ENCODE results near the gene CDPF1. TPM values are rescaled to one million over a fixed set of nuclear protein-coding genes. Genes with fewer than 3 reads are reported as not detected.
"Not testable (repeated sequence)": the region's sequence is repeated elsewhere in the genome, so short reads cannot be mapped to it uniquely, and the experiment has no call there.

The CDPF1 gene
- polyA plus RNA-seq, 3 donors, result 13.4 to 15.9 (median 14.5) TPM

DNA sequence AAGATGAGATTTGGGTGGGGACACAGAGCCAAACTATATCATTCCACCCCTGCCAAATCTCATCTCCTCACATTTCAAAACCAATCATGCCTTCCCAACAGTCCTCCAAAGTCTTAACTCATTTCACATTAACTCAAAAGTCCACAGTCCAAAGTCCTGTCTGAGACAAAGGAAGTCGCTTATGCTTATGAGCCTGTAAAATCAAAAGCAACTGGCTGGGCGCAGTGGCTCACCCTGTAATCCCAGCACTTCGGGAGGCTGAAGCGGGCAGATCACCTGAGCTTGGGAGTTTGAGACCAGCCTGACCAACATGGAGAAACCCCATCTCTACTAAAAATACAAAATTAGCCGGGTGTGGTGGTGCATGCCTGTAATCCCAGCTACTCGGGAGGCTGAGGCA, 14.4 kb upstream of the CDPF1 start:
- DNase-seq, result not testable (repeated sequence)

DNA sequence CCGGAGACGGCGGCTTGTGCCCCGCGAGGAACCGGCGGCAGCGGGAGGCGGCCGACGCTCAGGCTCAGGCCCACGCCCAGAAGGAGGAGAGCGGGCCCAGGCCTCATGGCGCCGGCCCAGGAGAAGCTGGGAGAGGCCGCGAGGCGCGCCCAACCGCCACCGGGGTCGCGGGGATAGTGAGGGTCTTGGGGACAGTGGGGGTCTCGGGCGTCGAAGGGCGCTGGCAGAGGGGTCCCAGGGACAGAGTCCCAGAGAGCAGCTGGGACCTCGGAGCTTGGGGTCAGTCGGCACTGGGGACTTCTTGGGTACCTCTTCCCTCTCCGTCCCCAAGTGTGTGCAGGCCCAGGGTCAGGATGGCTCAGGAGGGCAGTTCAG, 13.1 kb upstream of the CDPF1 start, which contains the start of gene PKDREJ:
Gene PKDREJ, minus strand, starts transcription at position 128 of the 375 bp plus-strand sequence. Its CDS starts 21 bp downstream, at position 107.
- no peak for DNase-seq

DNA sequence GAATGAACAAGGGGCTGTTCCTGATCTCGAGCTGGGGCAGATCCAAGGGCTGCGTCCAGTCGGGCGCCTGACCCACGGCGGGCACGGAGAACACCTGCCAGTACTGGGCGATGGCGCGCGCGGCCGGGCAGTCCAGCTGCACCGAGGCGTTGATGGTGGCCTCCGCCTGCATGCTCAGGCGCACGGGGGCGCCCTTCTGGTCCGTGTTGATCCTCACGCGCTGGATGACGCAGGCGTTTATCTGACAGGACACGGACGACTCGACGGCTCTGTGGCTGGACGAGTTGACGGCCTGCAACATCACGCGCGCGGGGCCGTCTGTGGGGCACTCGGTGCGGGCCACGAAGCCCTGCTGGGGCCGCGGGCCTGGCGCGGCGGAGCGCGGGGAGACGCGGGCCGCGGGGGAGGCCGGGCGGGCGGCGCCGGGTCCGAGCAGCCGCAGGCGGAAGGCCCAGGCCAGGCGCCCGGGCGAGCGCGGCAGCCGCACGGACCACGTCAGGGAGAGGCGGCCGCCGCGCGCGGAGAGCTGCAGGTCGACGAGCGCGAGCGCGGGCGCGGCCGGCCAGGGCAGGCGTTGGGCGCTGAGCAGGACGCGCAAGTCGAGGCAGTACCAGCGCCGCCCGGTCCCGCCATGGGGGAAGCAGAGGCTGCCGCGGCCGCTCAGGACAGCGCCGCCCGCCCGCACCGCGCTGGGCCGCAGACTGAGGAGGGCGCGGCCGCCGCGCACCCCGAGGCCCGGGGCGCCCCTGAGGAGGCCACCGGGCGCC, 12.5 kb upstream of the CDPF1 start:
- DNase-seq, result peak; percentile 49

DNA sequence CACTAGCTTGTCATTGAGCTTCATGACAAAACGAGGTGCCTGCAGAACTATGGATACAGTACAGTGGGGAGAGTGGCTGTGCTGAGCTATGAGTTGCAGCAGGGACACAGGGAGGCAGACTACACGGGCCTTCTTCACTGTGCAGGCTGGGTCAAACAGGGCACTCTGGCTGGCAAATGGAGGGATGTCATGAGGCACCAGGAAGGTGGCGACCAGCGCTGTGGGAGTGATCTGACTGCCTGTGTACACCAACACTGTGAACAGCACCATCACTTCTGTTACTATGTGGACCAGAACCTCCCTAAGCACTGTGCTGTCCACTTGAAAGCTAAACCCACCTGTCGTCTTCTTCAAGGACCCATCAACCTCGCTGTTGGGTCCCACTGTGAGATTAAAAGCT, 9.9 kb upstream of the CDPF1 start:
- no peak for DNase-seq

DNA sequence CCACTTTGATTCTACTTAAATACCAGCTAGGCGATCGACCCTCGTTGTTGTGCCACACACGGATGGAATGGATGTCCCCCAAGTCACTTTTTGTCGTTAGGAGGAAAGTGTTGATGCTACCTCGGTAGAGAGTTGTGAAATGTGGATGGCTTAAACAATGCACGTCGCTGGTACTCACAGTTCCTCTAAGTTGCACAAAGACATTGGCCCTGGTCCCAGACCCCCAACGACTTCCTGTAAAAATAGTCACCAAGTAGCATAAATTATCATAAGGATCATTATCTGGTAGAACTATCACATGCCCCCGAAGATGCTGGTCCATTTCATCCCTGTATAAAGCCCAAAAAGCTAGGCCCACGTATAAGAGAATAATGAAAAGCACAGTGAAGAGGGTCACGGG, 9.3 kb upstream of the CDPF1 start:
- no peak for DNase-seq

DNA sequence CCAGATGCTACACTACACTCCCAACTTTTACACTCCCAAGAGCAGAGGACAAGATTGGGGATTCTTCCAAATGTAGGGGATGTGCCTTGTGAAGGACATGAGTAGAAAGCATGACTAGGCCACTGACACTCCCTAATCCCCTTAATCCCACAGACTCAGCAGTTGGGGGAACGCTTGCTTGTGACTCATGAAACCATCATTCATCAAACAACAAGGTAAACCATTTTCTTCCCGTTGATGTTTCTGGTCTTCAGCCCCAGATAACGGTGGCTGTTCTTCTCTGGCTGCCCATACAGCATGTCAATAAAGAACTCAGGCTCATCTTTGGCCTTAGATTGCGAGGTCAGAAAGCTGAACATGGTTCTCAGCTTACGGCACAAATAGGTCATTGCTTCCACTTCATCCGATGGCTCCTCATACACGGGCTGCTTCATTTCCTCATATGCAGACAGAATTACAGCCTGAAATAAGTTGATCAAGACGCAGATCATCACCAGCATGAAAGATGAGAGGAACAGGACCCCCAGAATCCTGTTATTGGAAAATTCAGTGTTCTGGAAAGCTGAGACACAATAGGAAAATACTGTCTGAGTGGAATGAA, 6.4 kb upstream of the CDPF1 start:
- DNase-seq, result no peak

DNA sequence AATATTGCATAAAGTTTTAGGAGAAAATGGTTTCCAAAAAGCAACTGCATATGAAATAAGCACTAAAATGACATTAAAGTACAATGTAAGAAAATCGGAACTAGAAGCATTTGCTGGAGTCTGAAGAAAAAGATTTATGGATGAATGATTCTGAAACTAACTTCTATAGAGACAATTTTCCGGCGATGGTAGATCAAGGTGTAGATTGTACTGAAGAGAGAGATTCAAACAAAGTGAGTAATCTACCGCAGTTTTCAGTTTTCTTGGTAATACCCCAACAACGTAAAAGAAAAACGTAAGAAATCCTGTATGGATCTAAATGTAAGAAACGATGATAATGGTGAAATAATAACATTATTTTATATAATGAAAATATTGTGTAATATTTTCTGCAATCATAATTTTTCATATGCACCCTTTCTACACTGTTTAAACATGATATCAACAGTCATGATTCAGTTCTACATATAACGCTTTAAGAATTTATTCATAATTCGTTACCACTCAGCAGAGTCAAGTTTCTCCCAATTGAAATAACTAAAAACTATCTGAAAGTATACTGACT, 1.8 kb upstream of the CDPF1 start:
- no peak for DNase-seq

DNA sequence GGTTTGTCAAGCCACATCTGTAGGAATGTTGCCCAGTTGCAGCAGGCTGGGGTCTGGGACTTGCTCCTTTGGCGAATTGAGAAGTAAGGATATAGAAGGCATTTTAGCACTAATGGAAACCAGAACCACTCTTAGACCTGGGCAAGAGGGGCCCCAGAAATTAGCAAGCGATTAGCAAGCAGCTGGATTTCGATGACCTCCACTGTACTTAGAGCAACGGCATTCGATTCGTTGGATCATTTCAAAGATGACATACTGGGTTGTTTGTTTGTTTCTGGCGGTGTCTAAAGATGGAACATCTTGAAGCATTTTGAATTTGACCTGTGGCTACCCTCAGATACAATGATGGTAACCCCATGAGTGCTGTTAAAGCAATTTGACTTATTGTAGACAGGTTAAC, 1.2 kb upstream of the CDPF1 start:
- DNase-seq, result no peak

DNA sequence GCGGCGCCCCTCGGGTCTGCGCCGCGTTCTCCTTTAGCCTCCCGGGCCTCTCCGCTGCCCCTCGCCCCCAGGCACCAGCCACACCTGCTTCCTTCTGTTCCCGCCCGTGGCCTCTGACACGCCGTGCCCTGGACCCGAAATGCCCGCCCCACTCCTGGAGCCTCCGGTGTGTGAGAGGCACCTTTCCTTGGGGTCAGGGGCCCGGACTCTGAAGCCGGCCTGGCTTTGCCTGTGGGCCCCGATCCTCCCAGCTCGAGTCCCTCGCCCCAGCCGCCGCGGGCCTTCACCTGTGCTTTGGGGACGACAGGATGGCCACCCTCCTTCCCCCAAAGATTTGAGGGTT, 661 bp upstream of the CDPF1 start:
- no peak for DNase-seq

DNA sequence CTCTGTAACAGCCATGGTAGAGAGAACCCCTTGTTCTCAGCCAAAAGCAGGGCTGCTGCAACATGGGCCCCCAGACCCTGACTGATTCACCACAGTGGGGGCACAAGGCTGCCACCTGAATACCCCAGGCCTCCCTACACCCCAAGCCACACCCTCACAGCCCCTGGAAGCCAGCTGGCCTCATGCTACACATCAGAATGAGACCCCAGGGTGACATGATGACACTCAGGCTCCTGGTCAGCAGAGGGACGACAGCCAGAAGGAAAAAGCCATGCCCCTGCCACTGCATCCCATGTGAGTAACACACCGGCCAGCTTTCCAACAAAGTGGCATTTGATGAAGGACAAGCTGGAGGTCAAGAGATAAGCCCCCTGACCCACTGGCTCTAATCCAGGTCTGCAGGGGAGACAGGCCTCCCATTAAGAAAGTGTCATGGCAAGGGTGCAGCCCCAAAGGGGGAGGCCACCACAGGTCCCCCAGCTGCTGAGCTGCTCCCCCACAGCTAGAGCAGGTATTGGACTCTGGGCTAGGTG, 2.6 kb downstream of the CDPF1 start:
- no peak for DNase-seq

DNA sequence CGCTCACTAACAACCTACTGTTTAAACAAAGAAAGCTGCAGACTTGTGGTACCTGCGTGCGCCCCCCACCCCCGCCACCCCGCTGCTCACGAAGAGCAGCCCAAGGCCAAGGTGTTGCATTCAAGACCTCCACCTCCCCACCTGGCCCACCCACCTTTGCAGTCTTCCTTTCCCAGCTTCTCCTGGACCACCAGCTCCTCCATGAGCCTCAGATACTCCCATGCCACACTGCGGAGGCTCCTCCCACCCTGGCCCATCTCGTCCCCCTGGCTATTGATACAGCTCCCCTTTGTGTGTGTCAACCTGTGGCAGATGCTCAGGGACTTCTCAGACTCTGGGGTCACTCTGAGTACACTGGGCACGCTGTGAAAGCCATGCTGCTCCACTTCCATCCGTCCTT, 3.9 kb downstream of the CDPF1 start:
- no peak for DNase-seq

DNA sequence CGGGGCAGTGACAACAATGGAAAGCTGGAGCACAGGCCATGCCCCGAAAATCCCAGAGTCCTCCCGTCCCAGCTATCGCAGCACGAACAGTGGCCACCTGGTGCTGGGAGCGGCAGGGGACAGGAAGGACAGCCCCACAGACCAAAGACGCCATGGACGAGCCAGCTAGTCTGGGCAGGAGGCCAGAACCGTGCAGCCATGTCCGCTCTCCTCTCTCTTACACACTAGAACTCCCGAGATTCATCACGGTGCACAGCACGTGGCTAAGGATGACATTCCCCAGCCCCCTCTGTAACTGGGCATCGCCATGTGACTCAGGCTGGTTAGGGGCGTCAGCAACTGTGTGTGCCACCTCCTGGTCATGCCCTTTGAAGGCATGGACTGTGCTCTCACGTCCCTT, 4.6 kb downstream of the CDPF1 start:
- no peak for DNase-seq

DNA sequence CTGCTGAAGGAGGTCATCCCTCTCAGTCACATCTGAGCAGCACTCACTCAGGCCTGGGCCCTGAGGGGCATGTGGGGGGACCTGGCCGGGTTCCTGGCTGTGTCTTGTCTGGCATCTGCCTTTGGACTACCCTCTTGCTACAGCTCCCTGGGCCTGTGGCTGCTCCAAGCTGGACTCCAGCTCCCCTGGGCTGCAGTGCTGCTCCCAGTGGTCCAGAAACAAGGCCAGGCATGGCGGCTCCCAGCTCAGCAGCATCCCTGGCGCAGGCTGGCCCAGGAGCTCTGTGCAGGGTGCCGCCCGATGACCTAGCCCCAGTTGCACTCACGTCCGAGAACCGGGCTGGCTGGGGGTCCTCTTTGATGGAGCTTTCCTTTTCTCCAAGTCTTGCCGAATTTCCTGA, 5.3 kb downstream of the CDPF1 start:
- DNase-seq, result no peak

DNA sequence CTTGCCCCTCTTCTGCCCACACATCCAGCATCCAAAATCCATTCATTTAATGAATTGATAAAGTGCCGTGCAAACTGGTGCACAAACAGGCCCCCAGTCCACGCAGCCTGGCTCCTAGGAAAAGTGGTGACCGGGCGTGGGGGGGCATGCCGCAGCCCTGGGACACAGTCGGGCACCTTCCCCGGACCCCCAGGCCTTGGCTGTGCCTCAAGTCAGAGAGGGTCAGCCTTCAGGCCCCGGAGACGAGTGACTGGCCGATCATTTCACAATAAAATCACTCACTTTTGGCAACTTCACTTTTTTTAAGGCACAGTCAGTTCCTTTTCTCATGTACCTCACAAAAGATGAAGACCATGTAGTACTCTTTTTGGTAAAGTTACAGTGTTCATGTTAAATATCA, 8.0 kb downstream of the CDPF1 start:
- DNase-seq, result no peak

DNA sequence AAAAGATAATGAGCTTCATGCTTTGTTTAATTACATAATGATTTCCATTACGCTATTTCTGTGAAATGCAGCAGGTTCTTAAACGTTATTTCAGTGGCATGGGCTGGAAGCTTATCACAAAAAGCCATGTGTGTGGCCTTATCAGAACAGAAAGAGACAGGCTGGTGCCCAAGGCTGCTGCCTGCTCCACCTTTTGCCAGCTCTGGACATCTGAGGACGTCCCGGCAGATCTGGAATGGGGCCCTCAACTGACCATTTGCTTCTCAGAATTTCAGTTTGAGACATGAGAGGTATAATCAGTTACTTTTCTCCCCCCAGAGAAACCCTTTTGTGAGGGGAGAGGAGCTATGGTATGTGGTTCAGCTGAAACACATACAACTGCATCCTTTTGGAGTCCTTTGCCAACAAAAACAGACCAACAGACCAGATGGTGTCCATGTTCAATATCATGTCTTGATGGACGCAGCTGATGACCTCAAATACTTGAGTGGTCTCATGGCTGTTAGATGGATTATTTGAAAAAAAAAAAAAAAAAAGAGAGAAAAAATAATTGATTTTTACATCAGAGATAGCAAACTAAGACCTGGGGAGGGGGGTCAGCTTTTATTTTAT, 8.6 kb downstream of the CDPF1 start:
- DNase-seq, result no peak

DNA sequence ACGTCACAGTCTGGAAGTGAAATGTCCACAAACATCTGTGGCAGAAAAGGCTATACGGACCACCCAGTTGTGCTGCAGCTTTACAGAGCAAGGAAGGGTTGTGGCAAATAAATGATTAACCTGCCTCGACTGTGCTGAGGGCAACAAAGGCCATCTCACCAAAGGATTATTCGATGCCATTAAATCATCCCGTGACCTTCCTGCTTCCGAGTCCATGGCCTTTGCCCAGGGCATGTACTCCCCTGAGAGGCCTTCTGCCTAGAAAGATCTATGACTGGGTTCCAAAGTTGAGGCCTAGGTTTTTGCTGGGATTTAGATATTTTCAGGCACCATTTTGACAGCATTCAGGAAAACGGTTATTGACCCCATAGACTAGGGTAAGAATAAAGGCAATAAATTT, 9.2 kb downstream of the CDPF1 start:
- no peak for DNase-seq

DNA sequence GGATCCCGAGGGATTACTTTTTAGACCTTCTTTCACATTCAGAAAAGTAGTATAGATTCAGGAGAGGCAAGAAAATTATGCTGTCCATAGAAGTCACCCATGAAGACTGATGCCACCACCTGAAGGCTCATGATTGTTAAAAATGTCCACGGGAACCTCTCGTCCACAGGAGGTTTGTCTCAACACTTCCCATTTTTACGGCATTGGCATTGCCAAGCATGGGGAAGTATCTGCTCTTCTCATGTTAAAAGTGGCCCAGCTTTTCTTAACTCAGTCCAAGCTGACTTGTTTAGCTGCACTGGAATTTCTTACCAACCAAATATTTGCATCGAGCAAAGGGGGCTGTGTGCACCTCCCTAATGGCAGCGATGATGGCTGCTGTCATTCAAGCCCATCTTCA, 9.6 kb downstream of the CDPF1 start:
- no peak for DNase-seq

DNA sequence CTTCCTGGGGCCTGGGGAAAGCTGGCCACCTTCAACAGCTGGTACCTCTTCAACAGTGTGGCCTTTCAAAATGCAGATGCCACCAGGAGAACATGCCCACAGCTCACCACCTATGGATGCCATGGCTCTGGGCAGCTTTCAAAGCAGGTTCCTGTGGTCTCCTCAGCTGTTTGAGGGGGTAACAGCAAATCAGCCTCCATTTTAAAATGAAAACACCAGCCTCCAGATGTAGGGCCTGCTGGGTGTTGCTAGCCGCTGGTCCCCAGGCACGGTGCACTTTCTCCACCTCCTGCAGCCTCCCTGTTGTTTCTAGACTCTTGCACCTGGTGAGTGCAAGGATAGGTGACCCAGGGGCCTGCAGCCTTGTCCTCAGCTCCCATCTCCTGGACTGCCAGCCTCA, 10.0 kb downstream of the CDPF1 start:
- no peak for DNase-seq

DNA sequence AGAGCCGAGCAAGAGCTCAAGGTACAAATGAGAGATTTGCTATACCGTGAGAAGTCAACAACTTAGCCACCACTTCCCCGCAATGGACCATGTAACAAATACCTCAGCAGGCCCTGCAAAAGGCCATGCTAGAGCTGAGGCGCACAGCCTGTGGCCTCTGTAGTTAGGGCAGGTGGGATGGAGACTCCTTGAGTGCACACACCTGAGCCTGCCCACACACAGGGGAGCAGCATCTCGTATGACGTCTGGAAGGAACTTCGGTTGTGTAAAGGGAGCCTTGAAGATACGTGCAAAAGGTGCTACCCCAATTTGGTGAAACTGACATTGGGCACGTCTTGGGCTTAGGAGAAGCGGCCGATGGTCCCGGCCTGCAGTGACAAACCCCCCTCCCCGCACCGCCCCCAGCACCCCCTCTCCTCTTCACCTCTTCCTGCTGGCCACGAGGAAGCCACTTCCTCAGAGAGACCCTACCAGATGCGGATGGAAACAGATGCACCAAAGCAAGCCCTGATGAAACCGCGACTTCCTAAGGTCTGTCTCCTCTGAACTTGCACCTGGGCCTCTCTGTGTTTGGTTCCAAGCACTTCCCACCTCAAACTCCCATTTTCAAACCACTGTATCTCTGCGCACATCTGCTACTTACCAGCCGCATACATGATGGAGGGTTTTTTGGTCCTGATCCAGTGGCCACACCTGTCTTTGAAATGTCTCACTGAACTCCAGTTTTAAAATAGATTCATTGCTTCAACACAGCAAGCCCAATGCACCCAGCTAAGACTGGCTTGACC, 10.6 kb downstream of the CDPF1 start:
- no peak for DNase-seq

DNA sequence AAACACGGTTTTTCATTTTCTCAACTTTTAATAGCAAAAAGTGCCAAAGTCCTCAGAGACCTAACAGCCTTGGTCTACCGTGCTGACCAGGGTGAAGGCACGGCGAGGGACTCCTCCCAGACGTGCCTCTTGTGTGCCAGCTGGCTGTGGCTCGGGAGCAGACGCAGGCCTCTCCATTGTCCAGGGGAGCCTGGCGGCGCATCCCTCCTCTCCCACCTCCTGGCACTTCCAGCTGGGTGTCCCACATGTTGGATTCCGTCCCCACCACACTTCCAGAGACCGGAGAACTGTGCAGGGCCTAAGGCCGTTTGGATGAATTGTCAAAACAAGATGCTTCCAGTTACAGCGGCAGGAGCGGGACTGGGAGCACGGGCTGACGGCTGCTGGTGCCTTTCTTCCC, 11.6 kb downstream of the CDPF1 start:
- no peak for DNase-seq

DNA sequence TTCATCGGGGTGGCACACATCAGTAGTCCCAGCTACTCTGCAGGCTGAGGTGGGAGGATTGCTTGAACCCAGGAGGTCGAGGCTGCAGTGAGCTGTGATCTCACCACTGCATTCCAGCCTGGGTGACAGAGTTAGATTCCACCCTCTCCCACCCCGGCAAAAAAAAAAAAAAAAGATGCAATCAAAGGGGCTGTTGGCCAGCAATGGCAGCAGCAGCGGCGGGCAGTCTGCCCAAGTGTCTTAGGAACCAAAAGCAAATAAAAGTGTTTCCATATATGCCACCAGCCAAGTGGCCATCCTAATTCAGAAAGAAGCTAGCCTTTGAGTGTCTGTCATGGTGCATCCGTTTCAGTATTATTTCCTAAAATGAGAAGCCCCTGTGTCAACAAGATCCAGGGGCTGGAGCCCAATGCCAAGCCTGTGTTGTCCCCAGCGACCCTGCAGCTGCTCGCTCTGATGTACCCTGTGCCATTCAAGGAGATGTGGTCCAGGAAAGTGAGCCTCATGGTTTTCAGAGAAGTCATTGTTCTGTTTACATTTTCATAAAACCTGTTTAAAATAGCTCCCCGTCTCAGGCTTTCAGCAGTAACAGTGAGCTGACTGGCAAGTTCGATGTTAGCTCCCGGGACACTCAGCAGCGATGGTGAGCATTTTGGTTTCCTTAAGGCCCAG, 12.5 kb downstream of the CDPF1 start:
- DNase-seq, result no peak

DNA sequence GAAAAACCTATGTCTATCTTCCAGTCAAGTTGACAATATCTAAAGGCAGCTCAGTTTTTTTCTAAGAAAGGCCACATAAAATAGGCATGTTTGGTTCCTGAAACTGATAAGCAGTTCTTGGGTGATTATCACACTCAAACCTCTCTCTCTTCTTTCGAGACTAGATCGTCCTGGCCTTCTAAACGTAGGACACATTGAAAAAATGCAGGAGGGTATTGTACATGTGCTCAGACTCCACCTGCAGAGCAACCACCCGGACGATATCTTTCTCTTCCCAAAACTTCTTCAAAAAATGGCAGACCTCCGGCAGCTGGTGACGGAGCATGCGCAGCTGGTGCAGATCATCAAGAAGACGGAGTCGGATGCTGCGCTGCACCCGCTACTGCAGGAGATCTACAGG, 15.1 kb downstream of the CDPF1 start:
- no peak for DNase-seq

Data from renal pelvis (tissue), 4 donors.